Muscle of back (tissue), 11 donors: ENCODE measurements around the gene LRCH1. TPM values are rescaled to one million over a fixed set of nuclear protein-coding genes. Genes with fewer than 3 reads are reported as not detected.

ENCODE experiments used
- DNase-seq, 3 donors: peaks; one replicate each; pipeline versions ENCODE4 v3.0.0 to v3.0.0-alpha.2; 2013
- polyA plus RNA-seq, 10 donors: library from polyadenylated mRNA; unstranded; fragments of 120-200 nt; gene quantifications; one replicate each; pipeline ENCODE4 v1.2.1, GENCODE V29; 2013; ENCODE audit not compliant: insufficient read length in 10 of 10

Gene LRCH1
- polyA plus RNA-seq, 10 donors = 17.4 to 26.1 (median 21.4) TPM

DNA sequence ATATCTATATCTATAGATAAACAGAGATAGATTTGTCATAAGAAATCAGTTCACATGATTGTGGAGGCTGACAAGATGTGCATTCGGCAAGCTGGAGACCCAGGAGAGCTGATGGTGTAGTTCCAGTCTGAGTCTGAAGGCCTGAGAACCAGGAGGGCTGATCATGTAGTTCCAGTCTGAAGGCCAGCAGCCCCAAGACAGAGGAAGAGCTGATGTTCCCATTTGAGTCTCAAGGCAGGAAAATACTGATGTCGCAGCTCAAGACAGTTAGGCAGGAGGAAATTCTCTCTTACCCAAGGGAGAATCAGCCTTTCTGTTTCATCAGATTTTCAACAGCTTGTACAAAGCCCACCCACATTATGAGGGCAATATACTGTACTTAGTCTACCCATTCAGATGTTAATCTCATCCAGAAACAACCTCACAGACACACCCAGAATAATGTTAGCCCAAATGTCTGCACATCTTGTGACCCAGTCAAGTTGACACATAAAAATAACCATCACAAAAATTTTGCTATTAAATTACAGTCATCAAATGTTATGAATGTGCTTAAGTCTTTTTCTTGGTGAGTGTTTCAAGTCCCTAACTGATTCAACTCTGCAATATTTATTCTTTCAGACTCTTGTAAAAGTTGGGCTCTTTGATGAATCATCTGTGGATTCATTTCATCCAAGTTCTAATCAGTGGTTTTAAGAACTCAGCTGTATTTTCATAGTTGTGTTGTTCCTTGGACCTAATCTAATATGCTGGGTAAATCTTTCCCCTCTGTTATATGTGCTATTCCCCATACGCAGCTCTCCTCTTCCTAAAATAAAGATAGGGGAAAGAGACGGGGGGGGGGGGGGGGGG lies 22.7 kb upstream of the LRCH1 start:
- no peak for DNase-seq

DNA sequence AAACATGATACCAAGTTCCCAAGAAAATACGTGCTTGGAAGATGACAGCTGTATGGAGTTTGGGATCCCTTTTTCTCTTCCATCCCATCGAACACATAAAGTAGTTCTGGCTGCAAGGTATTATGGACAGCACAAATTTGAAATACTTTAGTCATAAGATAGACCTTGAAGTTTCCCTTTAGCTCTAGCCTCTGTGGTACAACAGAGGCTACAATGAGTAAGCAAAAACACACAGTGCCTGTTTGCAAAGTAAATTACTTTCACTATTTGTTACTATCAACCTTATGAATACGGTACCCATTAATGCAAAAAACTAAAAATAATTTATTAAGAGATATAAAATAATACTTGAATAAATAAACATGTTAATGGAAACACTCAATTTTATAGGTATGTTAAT lies 21.0 kb upstream of the LRCH1 start:
- DNase-seq = no peak

- no peak for DNase-seq
Measured at GRCh38 chr13:46535002-46535401, 18.0 kb upstream of the LRCH1 start.

GRCh38 chr13:46535825-46536224 lies 17.1 kb upstream of the LRCH1 start:
- no peak for DNase-seq

DNA sequence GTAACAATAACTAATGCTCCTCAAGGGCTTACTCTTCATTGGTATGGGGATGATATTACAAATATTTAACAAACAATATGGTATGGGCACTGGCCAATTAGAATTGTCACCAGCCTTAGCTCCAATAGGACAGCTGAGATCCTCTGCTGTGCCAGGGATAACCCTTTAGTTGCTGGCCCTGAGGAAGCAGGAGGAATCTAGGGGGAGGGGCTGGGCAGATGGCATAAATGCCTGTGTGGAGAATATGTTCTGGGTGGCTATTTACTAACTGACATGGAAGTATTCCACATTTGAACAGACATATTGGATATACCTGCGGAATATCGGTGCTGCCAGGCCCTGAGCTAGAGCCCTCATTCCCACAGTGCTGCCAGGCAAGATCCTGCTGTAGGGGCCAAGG lies 16.6 kb upstream of the LRCH1 start:
- no peak for DNase-seq

DNA sequence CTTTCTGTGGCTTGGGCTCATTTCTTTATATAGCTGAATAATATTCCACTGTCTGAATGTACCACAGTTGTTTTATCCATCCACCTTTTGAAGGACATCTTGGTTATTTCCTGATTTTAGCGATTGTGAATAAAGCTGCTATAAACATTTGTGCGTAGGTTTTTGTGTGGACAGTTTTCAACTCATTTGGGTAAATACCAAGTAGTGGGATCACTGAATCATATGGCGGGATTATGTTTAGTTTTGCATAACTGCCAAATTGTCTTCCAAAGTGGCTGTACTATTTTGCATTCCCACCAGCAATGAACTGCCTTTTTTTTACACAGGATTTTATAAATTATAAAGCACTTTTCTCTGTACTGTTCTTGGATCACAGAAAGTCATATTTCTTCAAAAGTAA lies 13.7 kb upstream of the LRCH1 start:
- DNase-seq = no peak

DNA sequence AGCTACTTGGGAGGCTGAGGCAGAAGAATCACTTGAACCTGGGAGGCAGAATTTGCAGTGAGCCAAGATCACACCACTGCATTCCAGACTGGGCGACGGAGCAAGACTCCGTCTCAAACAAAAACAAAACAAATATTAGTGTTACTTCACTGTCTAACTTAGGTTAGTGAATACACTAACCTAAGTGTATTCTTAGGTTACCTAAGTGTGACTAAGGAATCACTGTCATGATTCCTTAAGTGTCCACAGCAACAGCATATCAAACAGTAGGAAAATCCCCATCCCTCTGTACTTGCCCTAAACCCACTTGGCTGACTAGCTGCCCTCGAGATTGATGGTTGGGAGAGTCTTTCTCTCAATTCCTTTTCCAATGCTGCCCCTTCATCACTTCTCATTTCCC lies 11.8 kb upstream of the LRCH1 start:
- DNase-seq = no peak

GRCh38 chr13:46542833-46543232 lies 10.1 kb upstream of the LRCH1 start:
- no peak for DNase-seq

DNA sequence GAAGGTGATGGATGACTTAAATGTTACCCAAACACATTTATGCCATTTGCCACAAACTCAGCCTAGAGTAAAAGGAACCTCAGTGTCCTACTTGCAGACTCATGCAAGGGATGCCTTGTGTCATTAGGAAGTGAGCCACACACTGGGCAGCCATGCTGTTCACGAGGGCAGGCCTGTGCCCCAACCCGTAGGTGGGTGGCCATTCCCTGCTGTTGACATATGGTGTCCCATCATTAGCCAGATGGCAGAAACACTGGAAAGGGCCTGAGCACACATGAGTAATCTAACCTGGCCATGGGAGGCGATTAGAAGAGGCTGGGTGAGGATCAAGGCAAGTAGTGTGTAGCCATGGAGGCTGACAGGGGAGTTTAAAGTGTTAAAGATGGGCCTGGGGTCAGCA lies 9.7 kb upstream of the LRCH1 start:
- no peak for DNase-seq

- no peak for DNase-seq
Measured at GRCh38 chr13:46544208-46544607, 8.8 kb upstream of the LRCH1 start.

- DNase-seq = no peak
Measured at GRCh38 chr13:46544811-46545210, 8.2 kb upstream of the LRCH1 start.

DNA sequence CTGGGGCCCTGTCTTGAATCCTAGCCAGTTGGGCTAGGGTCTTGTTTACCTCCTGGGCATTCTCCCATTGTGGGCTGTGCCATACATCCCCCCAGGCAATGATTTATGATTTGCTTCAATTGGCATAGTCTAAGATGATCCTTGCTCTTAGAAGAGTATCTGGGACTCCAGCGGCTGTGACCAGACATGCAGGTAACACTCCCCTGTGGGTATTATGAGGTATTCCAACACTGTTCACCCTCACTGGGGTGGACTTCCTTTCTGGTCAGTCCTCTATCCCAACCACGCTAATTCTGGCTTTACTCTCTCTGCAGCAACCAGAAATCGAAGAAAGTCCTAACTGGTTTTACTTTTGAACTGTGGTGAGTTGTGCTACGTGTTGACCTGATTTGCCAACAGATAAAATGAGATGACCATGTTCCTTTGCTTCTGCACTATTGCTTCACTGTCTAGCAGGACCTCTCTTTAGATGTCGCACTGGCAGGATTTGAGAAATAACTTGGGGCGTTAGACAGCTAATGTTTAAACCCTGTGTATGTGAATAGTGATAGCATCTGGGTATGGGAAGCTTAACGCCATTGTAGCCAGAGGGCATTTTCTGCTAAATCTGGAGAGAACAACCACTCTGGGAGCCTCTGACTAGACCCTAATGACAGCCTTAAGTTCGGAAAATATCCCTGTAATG lies 6.7 kb upstream of the LRCH1 start:
- DNase-seq = no peak

DNA sequence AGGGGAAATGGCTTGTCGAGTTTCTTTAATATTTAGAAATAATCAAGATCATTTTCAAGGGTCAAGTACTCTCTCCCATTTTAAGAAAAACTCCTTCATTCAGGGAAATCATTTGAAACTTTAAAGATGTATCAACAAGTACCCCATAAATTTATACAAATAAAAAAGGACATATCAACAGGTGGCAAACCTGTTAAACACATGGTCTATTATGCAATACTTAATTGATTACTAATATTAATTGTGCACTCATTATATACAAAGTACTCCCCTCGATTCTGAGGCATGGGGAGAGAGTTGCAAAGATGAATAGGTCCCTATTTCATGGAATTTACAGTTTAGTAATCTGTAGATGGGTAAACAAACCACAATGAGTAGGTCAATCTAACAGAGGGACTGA lies 2.1 kb upstream of the LRCH1 start:
- no peak for DNase-seq

GRCh38 chr13:46551410-46552302 lies 1.3 kb upstream of the LRCH1 start:
- DNase-seq = peak in 2 of 3 donors; percentile 63 to 75

DNA sequence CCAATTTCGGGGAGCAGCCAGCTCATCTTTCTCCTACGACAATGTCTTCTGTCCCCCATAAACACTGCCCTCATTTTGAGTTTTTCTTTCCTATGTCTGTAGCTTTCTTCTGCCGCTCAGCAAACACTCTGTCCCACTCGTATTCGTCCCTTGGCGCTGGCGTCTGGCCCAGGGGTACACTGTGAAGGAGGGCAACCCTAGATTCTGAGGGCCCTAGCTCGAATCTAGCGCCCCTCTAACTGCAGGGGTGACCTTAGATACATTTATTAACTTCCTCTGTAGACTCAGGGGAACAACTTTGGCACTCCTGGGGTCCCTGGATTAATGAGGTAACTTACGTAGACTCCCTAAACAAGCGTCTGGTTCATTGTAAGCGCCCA lies 677 bp upstream of the LRCH1 start:
- no peak for DNase-seq

- no peak for DNase-seq
Measured at GRCh38 chr13:46553521-46553885, 533 bp downstream of the LRCH1 start.

DNA sequence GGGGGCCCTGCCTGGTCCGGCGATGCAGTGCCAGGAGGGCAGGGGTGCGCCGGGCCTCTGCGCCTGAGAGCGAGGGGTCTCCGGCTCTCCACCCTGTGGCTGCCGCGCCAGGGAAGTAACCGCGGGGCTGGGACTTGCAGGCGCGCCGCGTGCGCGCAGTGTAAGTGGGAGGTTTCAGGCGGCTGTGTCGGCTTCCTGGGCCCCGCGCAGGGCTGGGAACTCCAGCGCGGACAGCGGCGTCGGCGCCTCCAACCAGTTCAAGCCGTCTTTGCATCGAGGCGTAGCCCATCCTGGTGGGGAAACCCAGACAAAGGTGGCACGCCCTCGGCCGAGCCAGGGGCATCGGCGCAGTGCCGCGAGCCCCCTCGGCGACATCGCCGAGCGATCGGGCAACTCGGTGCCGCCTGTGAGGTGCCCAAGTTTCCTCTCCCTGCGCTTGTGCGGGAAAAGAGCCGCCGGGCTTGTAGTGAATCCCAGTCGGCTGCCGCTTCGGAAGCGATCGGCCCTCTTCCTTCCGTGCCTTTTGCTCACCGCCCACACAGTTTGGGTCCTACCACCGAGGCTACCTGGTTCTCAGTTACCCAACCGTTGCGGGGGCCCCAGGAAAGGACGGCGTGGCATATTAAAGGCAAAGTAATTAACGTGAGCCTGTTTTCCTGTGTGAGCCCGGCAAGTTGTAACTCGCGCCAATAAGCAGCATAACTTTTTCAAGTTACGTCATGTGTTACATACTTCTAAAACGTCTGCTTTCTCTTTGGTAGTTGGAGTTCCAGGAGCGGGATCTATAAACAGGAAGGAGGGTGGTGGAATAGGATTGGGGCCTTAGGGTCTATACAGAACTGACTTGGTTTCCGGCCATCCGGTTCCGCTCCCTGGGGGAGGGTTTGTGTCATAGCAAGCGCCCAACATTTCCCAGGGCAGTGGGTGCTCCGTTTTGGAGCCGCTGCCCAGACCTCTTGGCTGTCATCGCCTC lies 1.2 kb downstream of the LRCH1 start:
- DNase-seq = peak in 2 of 3 donors; percentile 84 to 94

GRCh38 chr13:46554951-46555350 lies 2.0 kb downstream of the LRCH1 start:
- no peak for DNase-seq

DNA sequence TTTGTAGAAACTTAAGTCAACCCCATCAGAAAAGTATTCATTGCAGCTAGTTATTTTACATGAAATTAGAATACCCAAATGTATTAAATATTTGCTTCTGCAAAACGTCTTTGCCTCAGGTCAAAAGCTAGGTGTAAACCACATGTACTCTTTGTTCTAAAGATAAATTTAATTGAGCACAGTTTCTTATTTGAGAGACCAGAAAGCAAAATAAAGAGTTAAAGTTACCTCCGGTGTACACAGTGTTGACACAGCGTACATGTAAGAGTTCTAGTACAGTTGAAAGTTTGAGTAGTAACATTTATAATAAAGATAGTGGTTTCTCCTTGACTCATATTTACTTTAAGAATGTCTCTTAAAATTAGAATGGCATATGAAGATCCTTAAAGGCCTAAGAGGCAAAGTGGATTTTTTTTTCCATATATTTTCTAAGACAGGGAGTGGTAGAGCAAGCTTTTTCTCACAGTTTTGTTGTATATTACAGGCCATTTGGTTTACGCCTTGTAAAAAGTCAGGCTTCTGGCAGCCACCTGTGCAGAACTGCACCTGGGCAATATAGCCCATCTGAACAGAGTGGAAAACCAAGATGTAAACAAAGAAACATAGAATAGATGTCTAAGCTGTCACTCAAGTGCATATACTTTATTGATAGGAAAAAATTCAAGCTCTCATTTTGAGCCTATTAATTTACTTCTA lies 2.9 kb downstream of the LRCH1 start:
- no peak for DNase-seq

DNA sequence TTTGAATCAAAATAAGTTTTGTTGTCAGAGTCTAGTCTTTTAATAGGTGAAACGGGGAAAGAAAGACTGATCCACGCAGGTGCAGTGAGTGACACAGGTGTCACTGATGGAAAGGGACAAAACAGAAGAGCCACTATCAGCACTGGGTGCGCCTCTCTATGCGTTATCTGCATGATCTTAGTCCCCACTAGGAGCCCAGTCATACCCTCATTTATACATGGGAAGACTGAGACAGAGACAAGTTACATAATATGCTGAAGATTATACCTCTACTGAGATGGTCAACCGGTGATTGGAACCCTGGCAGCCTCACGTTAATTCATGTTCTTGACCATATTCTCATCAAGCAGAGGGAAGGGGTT lies 3.4 kb downstream of the LRCH1 start:
- DNase-seq = no peak
